Measurements from ENCODE around the gene APRT. TPM values are rescaled to one million over a fixed set of nuclear protein-coding genes. Genes with fewer than 3 reads are reported as not detected.

The APRT gene
- total and polyA plus RNA-seq, 9 of the 15 experiments (the other 6 are each of a cell fraction or from before 2014, with no cell fraction given): 41.7 to 409 (median 146) TPM

- no peak for TF ChIP-seq ZBTB40 (IDR thresholded peaks at IDR 0.05)
- no peak for TF ChIP-seq ZBTB40 (CRISPR knock-in tag; IDR thresholded peaks at IDR 0.05)
- no peak for TF ChIP-seq MAFG (tag; conservative IDR thresholded peaks at IDR 0.05)
- TF ChIP-seq, protein P1, sequence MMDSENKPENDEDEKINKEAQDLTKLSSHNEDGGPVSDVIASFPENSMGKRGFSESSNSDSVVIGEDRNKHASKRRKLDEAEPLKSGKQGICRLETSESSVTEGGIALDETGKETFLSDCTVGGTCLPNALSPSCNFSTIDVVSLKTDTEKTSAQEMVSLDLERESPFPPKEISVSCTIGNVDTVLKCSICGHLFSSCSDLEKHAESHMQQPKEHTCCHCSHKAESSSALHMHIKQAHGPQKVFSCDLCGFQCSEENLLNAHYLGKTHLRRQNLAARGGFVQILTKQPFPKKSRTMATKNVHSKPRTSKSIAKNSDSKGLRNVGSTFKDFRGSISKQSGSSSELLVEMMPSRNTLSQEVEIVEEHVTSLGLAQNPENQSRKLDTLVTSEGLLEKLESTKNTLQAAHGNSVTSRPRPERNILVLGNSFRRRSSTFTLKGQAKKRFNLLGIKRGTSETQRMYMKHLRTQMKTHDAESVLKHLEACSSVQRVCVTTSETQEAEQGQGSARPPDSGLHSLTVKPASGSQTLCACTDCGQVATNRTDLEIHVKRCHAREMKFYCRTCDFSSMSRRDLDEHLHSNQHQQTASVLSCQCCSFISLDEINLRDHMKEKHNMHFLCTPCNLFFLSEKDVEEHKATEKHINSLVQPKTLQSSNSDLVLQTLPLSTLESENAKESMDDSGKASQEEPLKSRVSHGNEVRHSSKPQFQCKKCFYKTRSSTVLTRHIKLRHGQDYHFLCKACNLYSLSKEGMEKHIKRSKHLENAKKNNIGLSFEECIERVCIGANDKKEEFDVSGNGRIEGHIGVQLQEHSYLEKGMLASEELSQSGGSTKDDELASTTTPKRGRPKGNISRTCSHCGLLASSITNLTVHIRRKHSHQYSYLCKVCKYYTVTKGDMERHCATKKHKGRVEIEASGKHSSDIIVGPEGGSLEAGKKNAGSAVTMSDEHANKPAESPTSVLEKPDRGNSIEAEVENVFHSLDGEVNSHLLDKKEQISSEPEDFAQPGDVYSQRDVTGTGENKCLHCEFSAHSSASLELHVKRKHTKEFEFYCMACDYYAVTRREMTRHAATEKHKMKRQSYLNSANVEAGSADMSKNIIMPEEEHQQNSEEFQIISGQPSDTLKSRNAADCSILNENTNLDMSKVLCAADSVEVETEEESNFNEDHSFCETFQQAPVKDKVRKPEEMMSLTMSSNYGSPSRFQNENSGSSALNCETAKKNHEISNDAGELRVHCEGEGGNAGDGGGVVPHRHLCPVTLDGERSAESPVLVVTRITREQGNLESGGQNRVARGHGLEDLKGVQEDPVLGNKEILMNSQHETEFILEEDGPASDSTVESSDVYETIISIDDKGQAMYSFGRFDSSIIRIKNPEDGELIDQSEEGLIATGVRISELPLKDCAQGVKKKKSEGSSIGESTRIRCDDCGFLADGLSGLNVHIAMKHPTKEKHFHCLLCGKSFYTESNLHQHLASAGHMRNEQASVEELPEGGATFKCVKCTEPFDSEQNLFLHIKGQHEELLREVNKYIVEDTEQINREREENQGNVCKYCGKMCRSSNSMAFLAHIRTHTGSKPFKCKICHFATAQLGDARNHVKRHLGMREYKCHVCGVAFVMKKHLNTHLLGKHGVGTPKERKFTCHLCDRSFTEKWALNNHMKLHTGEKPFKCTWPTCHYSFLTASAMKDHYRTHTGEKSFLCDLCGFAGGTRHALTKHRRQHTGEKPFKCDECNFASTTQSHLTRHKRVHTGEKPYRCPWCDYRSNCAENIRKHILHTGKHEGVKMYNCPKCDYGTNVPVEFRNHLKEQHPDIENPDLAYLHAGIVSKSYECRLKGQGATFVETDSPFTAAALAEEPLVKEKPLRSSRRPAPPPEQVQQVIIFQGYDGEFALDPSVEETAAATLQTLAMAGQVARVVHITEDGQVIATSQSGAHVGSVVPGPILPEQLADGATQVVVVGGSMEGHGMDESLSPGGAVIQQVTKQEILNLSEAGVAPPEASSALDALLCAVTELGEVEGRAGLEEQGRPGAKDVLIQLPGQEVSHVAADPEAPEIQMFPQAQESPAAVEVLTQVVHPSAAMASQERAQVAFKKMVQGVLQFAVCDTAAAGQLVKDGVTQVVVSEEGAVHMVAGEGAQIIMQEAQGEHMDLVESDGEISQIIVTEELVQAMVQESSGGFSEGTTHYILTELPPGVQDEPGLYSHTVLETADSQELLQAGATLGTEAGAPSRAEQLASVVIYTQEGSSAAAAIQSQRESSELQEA (IDR thresholded peaks at IDR 0.05; ENCODE audit: low read depth): no peak
- TF ChIP-seq ZNF316 (IDR thresholded peaks at IDR 0.05): no peak
- TF ChIP-seq, protein P2, sequence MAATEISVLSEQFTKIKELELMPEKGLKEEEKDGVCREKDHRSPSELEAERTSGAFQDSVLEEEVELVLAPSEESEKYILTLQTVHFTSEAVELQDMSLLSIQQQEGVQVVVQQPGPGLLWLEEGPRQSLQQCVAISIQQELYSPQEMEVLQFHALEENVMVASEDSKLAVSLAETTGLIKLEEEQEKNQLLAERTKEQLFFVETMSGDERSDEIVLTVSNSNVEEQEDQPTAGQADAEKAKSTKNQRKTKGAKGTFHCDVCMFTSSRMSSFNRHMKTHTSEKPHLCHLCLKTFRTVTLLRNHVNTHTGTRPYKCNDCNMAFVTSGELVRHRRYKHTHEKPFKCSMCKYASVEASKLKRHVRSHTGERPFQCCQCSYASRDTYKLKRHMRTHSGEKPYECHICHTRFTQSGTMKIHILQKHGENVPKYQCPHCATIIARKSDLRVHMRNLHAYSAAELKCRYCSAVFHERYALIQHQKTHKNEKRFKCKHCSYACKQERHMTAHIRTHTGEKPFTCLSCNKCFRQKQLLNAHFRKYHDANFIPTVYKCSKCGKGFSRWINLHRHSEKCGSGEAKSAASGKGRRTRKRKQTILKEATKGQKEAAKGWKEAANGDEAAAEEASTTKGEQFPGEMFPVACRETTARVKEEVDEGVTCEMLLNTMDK (IDR thresholded peaks at IDR 0.05; ENCODE audit: borderline replicate concordance, insufficient read depth, low read depth, low read length, poor library complexity, severe bottlenecking): no peak
Observed at GRCh38 chr16:88770461-88771293, 41.1 kb downstream of the APRT start (continued).
